DOHH2 (cell line): ENCODE results near the gene DYNLL2.
"Not testable (repeated sequence)": the region's sequence is repeated elsewhere in the genome, so short reads cannot be mapped to it uniquely, and the experiment has no call there.

ENCODE experiments used
- H3F3A ChIP-seq: fragments of 200-600 bp; sonication (generic), shearing (Covaris generic); 2 replicates; pipeline ENCODE4 v1.6.0; 2016; ENCODE audit warnings: antibody characterized with exemption, mild to moderate bottlenecking; ENCODE audit not compliant: control insufficient read depth, insufficient read depth
- H3K27ac ChIP-seq: fragments of 200-600 bp; sonication (generic); 2 replicates; pipeline ENCODE4 v1.5.1; 2014; ENCODE audit warnings: low read depth, mild to moderate bottlenecking, low read length, moderate library complexity
- H3K27me3 ChIP-seq: fragments of 200-600 bp; sonication (generic); 2 replicates; pipeline ENCODE4 v1.6.1; 2014; ENCODE audit warnings: mild to moderate bottlenecking, low read length, mixed read lengths; ENCODE audit not compliant: control insufficient read depth
- H3K36me3 ChIP-seq: fragments of 200-600 bp; sonication (generic); 2 replicates; pipeline ENCODE4 v1.6.1; 2014; ENCODE audit warnings: mild to moderate bottlenecking, low read length, moderate library complexity, mixed read lengths; ENCODE audit not compliant: control insufficient read depth
- H3K4me1 ChIP-seq: fragments of 200-600 bp; sonication (generic); 2 replicates; pipeline ENCODE4 v1.6.1; 2014; ENCODE audit warnings: mild to moderate bottlenecking, low read length, mixed read lengths; ENCODE audit not compliant: control insufficient read depth
- H3K4me2 ChIP-seq: fragments of 200-600 bp; sonication (generic); 2 replicates; pipeline ENCODE4 v1.6.0; 2014; ENCODE audit warnings: mild to moderate bottlenecking, low read length, moderate library complexity
- H3K4me3 ChIP-seq: fragments of 200-600 bp; sonication (generic); 2 replicates; pipeline ENCODE4 v1.5.1; 2014; ENCODE audit warnings: mild to moderate bottlenecking, low read length, mixed read lengths
- H3K79me2 ChIP-seq: fragments of 200-600 bp; sonication (generic); 2 replicates; pipeline ENCODE4 v1.6.1; 2014; ENCODE audit warnings: mild to moderate bottlenecking, low read length, mixed read lengths; ENCODE audit not compliant: control insufficient read depth
- H3K9me2 ChIP-seq: fragments of 200-600 bp; sonication (generic); replicated peaks from 2 replicates; pipeline ENCODE4 v1.6.1; 2014; ENCODE audit warnings: mild to moderate bottlenecking, low read length, mixed read lengths; ENCODE audit not compliant: control insufficient read depth
- H3K9me3 ChIP-seq: fragments of 200-600 bp; sonication (generic); 2 replicates; pipeline ENCODE4 v1.6.1; 2014; ENCODE audit warnings: antibody characterized with exemption, low read length, mixed read lengths; ENCODE audit not compliant: control insufficient read depth, insufficient read depth
- H4K20me1 ChIP-seq: fragments of 200-600 bp; sonication (generic); 2 replicates; pipeline ENCODE4 v1.6.0; 2014; ENCODE audit warnings: low read depth, mild to moderate bottlenecking, antibody characterized with exemption, low read length, moderate library complexity; ENCODE audit not compliant: control insufficient read depth, insufficient read depth
- CTCF ChIP-seq: fragments of 200-600 bp; sonication (generic); IDR thresholded peaks from one replicate; pipeline ENCODE4 v1.5.1; 2014; ENCODE audit warnings: antibody characterized with exemption, mild to moderate bottlenecking, low read depth, low read length; ENCODE audit not compliant: poor library complexity, severe bottlenecking
- EZH2phosphoT487 ChIP-seq: fragments of 200-600 bp; sonication (generic); IDR thresholded peaks from 2 replicates; pipeline ENCODE4 v1.6.1; 2017; ENCODE audit warnings: borderline replicate concordance, mild to moderate bottlenecking, antibody characterized with exemption, low read length, moderate library complexity, mixed read lengths

The DYNLL2 gene

GRCh38 chr17:58041161-58041560 is 42.1 kb upstream of the DYNLL2 start:
- Histone ChIP-seq H4K20me1 (no peaks in the 10 kb centered on the region), H3K4me2 (no peak overlapping the region), H3K4me3 (no peak overlapping the region), H3K9me2 (no peaks in the 10 kb centered on the region), H3F3A (no peaks in the 10 kb centered on the region), H3K9me3 (no peaks in the 10 kb centered on the region), H3K27ac (no peak overlapping the region), H3K27me3 (peaks cover 36% of the 10 kb centered on the region), H3K36me3 (no peaks in the 10 kb centered on the region), H3K4me1 (no peaks in the 10 kb centered on the region), H3K79me2 (no peaks in the 10 kb centered on the region)
- TF ChIP-seq CTCF (no peak), EZH2phosphoT487 (no peak)

- Histone ChIP-seq H3K36me3 (no peaks in the 10 kb centered on the region), H4K20me1 (no peaks in the 10 kb centered on the region), H3K27ac (no peak overlapping the region), H3K4me3 (no peak overlapping the region), H3K4me1 (no peaks in the 10 kb centered on the region), H3F3A (no peaks in the 10 kb centered on the region), H3K79me2 (no peaks in the 10 kb centered on the region), H3K9me2 (no peaks in the 10 kb centered on the region), H3K4me2 (no peak overlapping the region), H3K27me3 (peaks cover 41% of the 10 kb centered on the region), H3K9me3 (no peaks in the 10 kb centered on the region)
- TF ChIP-seq EZH2phosphoT487 (no peak), CTCF (no peak)
Measured at GRCh38 chr17:58043221-58044181, 39.7 kb upstream of the DYNLL2 start.

- peaks cover 41% of the 10 kb centered on the region for H3K27me3 ChIP-seq
- H3K27ac ChIP-seq, H3K9me3 ChIP-seq, H3K9me2 ChIP-seq, H3K36me3 ChIP-seq, H3F3A ChIP-seq, H3K4me1 ChIP-seq, H3K4me2 ChIP-seq, H3K4me3 ChIP-seq, H3K79me2 ChIP-seq, H4K20me1 ChIP-seq: not testable (repeated sequence)
Measured at GRCh38 chr17:58044256-58044655, 39.0 kb upstream of the DYNLL2 start.
